IMR-90 (cell line): ENCODE results near the gene TP73.

Experiments used
- BHLHE40 ChIP-seq: fragments of 150-350 bp; IDR thresholded peaks from 2 replicates; pipeline ENCODE4 v1.6.1; 2016; ENCODE audit warnings: mild to moderate bottlenecking, low read depth, low read length
- CTCF ChIP-seq: conservative IDR thresholded peaks from 2 replicates; pipeline ENCODE4 v1.5.1; 2012; ENCODE audit warnings: mild to moderate bottlenecking, low read depth, low read length, improper control_type of control experiment
- MAFK ChIP-seq: IDR thresholded peaks from 2 replicates; pipeline ENCODE4 v1.6.1; 2012; ENCODE audit warnings: low read depth, low read length, improper control_type of control experiment
- MXI1 ChIP-seq: IDR thresholded peaks from 2 replicates; pipeline ENCODE4 v1.6.1; 2012; ENCODE audit warnings: low read depth, mild to moderate bottlenecking, low read length, moderate library complexity, borderline replicate concordance
- POLR2A ChIP-seq: IDR thresholded peaks from 2 replicates; pipeline ENCODE4 v1.6.1; 2012; ENCODE audit warnings: mild to moderate bottlenecking, low read depth, low read length
- RAD21 ChIP-seq: IDR thresholded peaks from 2 replicates; pipeline ENCODE4 v1.6.1; 2012; ENCODE audit warnings: low read length, improper control_type of control experiment
- RCOR1 ChIP-seq: IDR thresholded peaks from 2 replicates; pipeline ENCODE4 v1.6.1; 2012; ENCODE audit warnings: mild to moderate bottlenecking, low read length, improper control_type of control experiment; ENCODE audit not compliant: insufficient replicate concordance
- RFX5 ChIP-seq: IDR thresholded peaks from 2 replicates; pipeline ENCODE4 v1.8.0; 2012; ENCODE audit warnings: low read depth, mild to moderate bottlenecking, low read length, moderate library complexity
- SMC3 ChIP-seq: fragments of 150-350 bp; IDR thresholded peaks from 2 replicates; pipeline ENCODE4 v1.6.1; 2016; ENCODE audit warnings: low read depth, mild to moderate bottlenecking, antibody characterized with exemption, low read length, moderate library complexity
- USF2 ChIP-seq: fragments of 150-350 bp; IDR thresholded peaks from 2 replicates; pipeline ENCODE4 v1.6.1; 2017; ENCODE audit warnings: mild to moderate bottlenecking, antibody characterized with exemption, low read length, low read depth

GRCh38 chr1:3702990-3703728 is 50.8 kb downstream of the TP73 start:
- TF ChIP-seq CTCF (no peak), RFX5 (no peak), POLR2A (no peak), SMC3 (no peak), MAFK (no peak), USF2 (no peak), RCOR1 (no peak), BHLHE40 (no peak), RAD21 (no peak), MXI1 (no peak)
